ENCODE results near the gene DPF3. TPM values are rescaled to one million over a fixed set of nuclear protein-coding genes. Genes with fewer than 3 reads are reported as not detected.

The DPF3 gene
- total RNA-seq, 2 experiments from 2014 or later: 0.27 to 0.31 TPM

DNA sequence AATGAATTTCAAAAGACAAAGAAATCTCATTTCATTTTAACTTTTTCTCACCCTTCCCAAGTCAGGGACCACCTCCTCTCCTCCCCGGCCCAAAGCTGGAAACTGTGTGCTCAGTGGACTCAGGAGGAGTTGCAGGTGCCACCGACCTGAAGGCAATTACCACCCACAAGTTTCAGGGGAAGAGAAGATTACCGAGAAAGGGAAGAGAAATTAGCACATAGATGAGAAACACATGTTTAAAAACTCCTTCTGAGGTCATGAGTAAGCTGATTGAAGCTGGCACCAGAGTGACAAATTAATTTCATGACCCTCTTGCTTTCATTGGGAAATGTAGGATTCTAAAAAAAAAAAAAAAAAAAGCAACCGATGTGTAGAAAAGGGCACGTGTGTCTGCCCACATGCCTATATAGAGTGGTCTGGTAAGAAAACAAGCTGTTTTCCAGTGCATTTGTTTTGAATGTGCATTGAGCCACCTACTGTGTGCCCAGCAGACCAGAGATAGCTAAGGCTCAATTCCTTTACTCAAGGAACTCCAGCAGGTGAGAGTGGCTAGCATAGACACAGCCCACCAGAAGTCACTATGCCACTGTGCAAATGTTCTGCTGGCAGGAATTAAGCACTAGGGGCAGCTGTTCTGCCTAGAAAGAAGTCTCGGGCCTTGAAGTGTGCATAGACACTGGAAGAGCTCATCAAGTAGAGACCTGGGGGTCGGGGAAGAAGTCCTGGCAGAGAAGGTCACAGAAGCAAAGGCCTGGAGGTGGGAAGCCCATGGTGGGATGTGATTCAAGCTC is 30.5 kb downstream of the DPF3 start:
- CTCF ChIA-PET: no interaction called here
- POLR2A ChIA-PET: no interaction called here
- no peak for TF ChIP-seq CTCF (IDR thresholded peaks at IDR 0.05)

DNA sequence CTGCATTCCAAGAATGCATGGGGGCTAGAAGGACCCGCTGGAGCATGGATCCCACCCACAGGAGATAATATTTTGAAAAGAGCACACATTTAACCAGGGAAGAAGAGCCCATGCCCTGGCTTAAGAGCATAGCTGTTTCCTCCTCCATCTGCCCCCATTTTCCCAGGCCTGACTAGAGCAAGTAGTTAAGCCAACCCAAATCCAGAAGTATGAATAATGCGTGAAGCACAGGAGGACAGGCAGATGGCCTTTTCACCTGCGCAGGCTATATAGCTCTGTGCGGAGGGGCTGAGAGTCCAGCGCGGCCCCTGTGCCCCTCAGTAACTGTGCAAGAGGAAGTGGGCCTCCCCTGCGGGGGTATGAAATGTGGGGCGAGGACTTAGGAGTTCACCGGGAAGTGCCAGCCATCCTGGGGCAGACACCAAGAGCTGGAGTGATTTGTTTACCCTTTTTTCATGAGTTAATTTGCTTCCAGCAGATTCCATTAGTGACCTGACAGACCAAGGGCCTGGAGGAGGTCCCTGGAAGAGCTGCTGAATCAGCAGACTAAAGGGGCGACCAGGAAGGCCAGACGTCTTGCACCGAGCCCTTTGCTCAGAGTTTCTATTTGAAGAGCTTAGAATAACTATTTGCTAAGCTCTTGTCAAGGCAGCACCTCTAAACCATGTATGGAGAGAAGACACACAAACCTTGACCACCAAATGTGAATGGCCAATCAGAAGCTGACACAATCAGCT is 37.2 kb downstream of the DPF3 start:
- POLR2A ChIA-PET: no interaction called here
- H3K27me3 Mint-ChIP-seq: no peaks in the 10 kb centered on the region
- H3K4me1 Mint-ChIP-seq (ENCODE audit: low read depth): no peaks in the 10 kb centered on the region
- no peaks in the 10 kb centered on the region for H3K36me3 Mint-ChIP-seq (ENCODE audit: low read depth)
- no peak overlapping the region for H3K27ac ChIP-seq (ENCODE audit: low read depth in 1 of 2, low read length in 2 of 2)
- no peaks in the 10 kb centered on the region for H3K9me3 ChIP-seq (ENCODE audit: control insufficient read depth in 1 of 2, insufficient read depth in 1 of 2, low read length in 2 of 2)
- CTCF ChIA-PET: no interaction called here
- intact Hi-C loops (cut with DNase I, micrococcal nuclease): no loop called here
- H3K27ac Mint-ChIP-seq: no peak overlapping the region
- no peak for ATAC-seq (ENCODE audit: poor library complexity)
- DNase-seq: no peak
- no peaks in the 10 kb centered on the region for H3K27me3 ChIP-seq (ENCODE audit: control insufficient read depth in 1 of 2, insufficient read depth in 2 of 2, low read length in 2 of 2)
- TF ChIP-seq CTCF (IDR thresholded peaks at IDR 0.05): no peak
- H3K4me1 ChIP-seq (ENCODE audit: insufficient read depth, low read length): no peaks in the 10 kb centered on the region
- H3K9me3 Mint-ChIP-seq: no peaks in the 10 kb centered on the region
- no peak overlapping the region for H3K4me3 ChIP-seq (ENCODE audit: low read length)
- no peak overlapping the region for H3K4me3 Mint-ChIP-seq
- no peaks in the 10 kb centered on the region for H3K36me3 ChIP-seq (ENCODE audit: insufficient read depth, low read length)

More for the DNA sequence above, 30.5 kb downstream of the DPF3 start:
- Mint-ChIP-seq H3K9me3 (no peaks in the 10 kb centered on the region), H3K36me3 (ENCODE audit: low read depth) (no peaks in the 10 kb centered on the region), H3K4me3 (no peak overlapping the region), H3K27me3 (no peaks in the 10 kb centered on the region), H3K4me1 (ENCODE audit: low read depth) (no peaks in the 10 kb centered on the region), H3K27ac (no peak overlapping the region)
- intact Hi-C loops (cut with DNase I, micrococcal nuclease): no loop called here
- no peaks in the 10 kb centered on the region for H3K36me3 ChIP-seq (ENCODE audit: insufficient read depth, low read length)
- DNase-seq (no peak), ATAC-seq (ENCODE audit: poor library complexity) (no peak)
- no peak overlapping the region for H3K27ac ChIP-seq (ENCODE audit: low read depth in 1 of 2, low read length in 2 of 2)
- no peaks in the 10 kb centered on the region for H3K27me3 ChIP-seq (ENCODE audit: control insufficient read depth in 1 of 2, insufficient read depth in 2 of 2, low read length in 2 of 2)
- H3K4me3 ChIP-seq (ENCODE audit: low read length): no peak overlapping the region
- no peaks in the 10 kb centered on the region for H3K9me3 ChIP-seq (ENCODE audit: control insufficient read depth in 1 of 2, insufficient read depth in 1 of 2, low read length in 2 of 2)
- no peaks in the 10 kb centered on the region for H3K4me1 ChIP-seq (ENCODE audit: insufficient read depth, low read length)

DNA sequence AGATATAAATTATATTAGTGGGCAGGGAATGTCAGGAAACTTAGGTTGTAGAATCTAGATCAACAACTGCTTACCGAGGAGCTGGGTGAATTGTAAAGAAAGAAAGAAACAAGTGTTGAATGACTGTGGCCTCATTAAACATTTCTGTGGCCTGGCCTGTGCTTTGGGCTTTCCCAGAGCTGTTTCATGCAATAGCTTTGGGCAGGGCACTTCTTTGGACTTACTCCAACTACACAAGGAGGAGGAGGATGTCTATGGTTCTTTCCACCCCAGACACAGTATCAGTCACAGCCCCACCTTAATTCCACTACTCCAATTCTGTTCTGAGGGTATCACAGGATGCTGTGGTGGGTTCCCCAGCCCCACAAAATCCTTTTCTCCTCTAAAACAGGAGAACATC is 38.0 kb downstream of the DPF3 start:
- Mint-ChIP-seq H3K27me3 (no peaks in the 10 kb centered on the region), H3K4me3 (no peak overlapping the region), H3K9me3 (no peaks in the 10 kb centered on the region), H3K27ac (no peak overlapping the region), H3K4me1 (ENCODE audit: low read depth) (no peaks in the 10 kb centered on the region), H3K36me3 (ENCODE audit: low read depth) (no peaks in the 10 kb centered on the region)
- Histone ChIP-seq H3K4me3 (ENCODE audit: low read length) (no peak overlapping the region), H3K36me3 (ENCODE audit: insufficient read depth, low read length) (no peaks in the 10 kb centered on the region), H3K27ac (ENCODE audit: low read depth in 1 of 2, low read length in 2 of 2) (no peak overlapping the region), H3K4me1 (ENCODE audit: insufficient read depth, low read length) (no peaks in the 10 kb centered on the region), H3K27me3 (ENCODE audit: control insufficient read depth in 1 of 2, insufficient read depth in 2 of 2, low read length in 2 of 2) (no peaks in the 10 kb centered on the region), H3K9me3 (ENCODE audit: control insufficient read depth in 1 of 2, insufficient read depth in 1 of 2, low read length in 2 of 2) (no peaks in the 10 kb centered on the region)
- DNase-seq (no peak), ATAC-seq (ENCODE audit: poor library complexity) (no peak)
- no peak for TF ChIP-seq CTCF (IDR thresholded peaks at IDR 0.05)
- ChIA-PET CTCF (no interaction called here), POLR2A (no interaction called here)
- intact Hi-C loops (cut with DNase I, micrococcal nuclease): no loop called here
